H1 (cell line): ENCODE data around the gene CACNA1D.

ENCODE experiments used
- CEBPB ChIP-seq: IDR thresholded peaks from 2 replicates; pipeline ENCODE4 v1.6.1; 2012; ENCODE audit warnings: low read depth, low read length
- CTCF ChIP-seq, 3 experiments: IDR thresholded peaks; 1 replicate in 2 of 3; 2 replicates in 1 of 3; pipeline versions ENCODE4 v1.5.1 to v1.6.1; 2011; ENCODE audit warnings: low read length in 3 of 3, mild to moderate bottlenecking in 3 of 3, inconsistent platforms in 2 of 3, low read depth in 1 of 3, moderate library complexity in 1 of 3; ENCODE audit not compliant: insufficient read depth in 1 of 3; ENCODE audit errors: control extremely low read depth in 1 of 3
- EP300 ChIP-seq, 2 experiments: IDR thresholded peaks; 1 replicate in 1 of 2; 2 replicates in 1 of 2; pipeline ENCODE4 v1.6.1; 2011 to 2012; ENCODE audit warnings: low read depth in 2 of 2, low read length in 2 of 2, mild to moderate bottlenecking in 2 of 2, borderline replicate concordance in 1 of 2, inconsistent platforms in 1 of 2, moderate library complexity in 1 of 2
- EZH2 ChIP-seq: fragments of 200-600 bp; sonication (generic); IDR thresholded peaks from 2 replicates; pipeline ENCODE4 v1.7.1; 2012; ENCODE audit warnings: low read depth, mild to moderate bottlenecking, moderate library complexity, low read length, inconsistent platforms; ENCODE audit not compliant: severe bottlenecking
- POLR2A ChIP-seq, 2 experiments: IDR thresholded peaks; 1 replicate in 1 of 2; 2 replicates in 1 of 2; pipeline ENCODE4 v1.6.1; 2011; ENCODE audit warnings: low read depth in 2 of 2, low read length in 2 of 2, mild to moderate bottlenecking in 2 of 2; ENCODE audit errors: control extremely low read depth in 1 of 2
- POLR2AphosphoS5 ChIP-seq: IDR thresholded peaks from 2 replicates; pipeline ENCODE4 v1.6.1; 2011; ENCODE audit warnings: low read depth, low read length
- RAD21 ChIP-seq, 2 experiments: IDR thresholded peaks in 1 of 2; conservative IDR thresholded peaks in 1 of 2; 2 replicates each; pipeline ENCODE4 v1.6.1; 2011; ENCODE audit warnings: low read depth in 2 of 2, low read length in 2 of 2, improper control_type of control experiment in 1 of 2, inconsistent platforms in 1 of 2, mild to moderate bottlenecking in 1 of 2, moderate library complexity in 1 of 2
- TF ChIP-seq, protein P1 (sequence below): IDR thresholded peaks from 2 replicates; pipeline ENCODE4 v1.6.1; 2012; ENCODE audit warnings: low read length, inconsistent platforms

- TF ChIP-seq CTCF (IDR thresholded peaks at IDR 0.05; ENCODE audit: control extremely low read depth in 1 of 3, insufficient read depth in 1 of 3, low read depth in 1 of 3, low read length in 3 of 3) = no peak
- no peak for TF ChIP-seq EZH2
- no peak for TF ChIP-seq CEBPB
- TF ChIP-seq POLR2A (IDR thresholded peaks at IDR 0.05; ENCODE audit: control extremely low read depth in 1 of 2, low read depth in 2 of 2, low read length in 2 of 2) = no peak
- TF ChIP-seq, protein P1, sequence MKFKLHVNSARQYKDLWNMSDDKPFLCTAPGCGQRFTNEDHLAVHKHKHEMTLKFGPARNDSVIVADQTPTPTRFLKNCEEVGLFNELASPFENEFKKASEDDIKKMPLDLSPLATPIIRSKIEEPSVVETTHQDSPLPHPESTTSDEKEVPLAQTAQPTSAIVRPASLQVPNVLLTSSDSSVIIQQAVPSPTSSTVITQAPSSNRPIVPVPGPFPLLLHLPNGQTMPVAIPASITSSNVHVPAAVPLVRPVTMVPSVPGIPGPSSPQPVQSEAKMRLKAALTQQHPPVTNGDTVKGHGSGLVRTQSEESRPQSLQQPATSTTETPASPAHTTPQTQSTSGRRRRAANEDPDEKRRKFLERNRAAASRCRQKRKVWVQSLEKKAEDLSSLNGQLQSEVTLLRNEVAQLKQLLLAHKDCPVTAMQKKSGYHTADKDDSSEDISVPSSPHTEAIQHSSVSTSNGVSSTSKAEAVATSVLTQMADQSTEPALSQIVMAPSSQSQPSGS = no peak
- no peak for TF ChIP-seq POLR2AphosphoS5
- no peak for TF ChIP-seq RAD21 (IDR thresholded peaks at IDR 0.05 in 1 of 2, conservative IDR thresholded peaks at IDR 0.05 in 1 of 2; ENCODE audit: low read depth in 2 of 2, low read length in 2 of 2)
- TF ChIP-seq EP300 (IDR thresholded peaks at IDR 0.05; ENCODE audit: borderline replicate concordance in 1 of 2, low read depth in 2 of 2, low read length in 2 of 2) = no peak
These were observed 336.5 kb downstream of the CACNA1D start for GRCh38 chr3:53830944-53831343.
